ENCODE results near the gene BRINP1.

GRCh38 chr9:119302988-119303698, 66.1 kb downstream of the BRINP1 start:
- TF ChIP-seq POLR2A (IDR thresholded peaks at IDR 0.05) (no peak), CTCF (IDR thresholded peaks at IDR 0.05) (no peak)
